Right kidney (tissue), 1 donor: ENCODE measurements around the gene MOV10L1.
"Not testable (repeated sequence)": the region's sequence is repeated elsewhere in the genome, so short reads cannot be mapped to it uniquely, and the experiment has no call there.

Experiments
- DNase-seq: peaks from one replicate; pipeline ENCODE4 v3.0.0-alpha.2; 2016

The MOV10L1 gene

GRCh38 chr22:50190182-50190940 is 100.6 kb downstream of the MOV10L1 start:
- DNase-seq = peak; percentile 80

- no peak for DNase-seq
These were observed 101.3 kb downstream of the MOV10L1 start for GRCh38 chr22:50190941-50191741.

- DNase-seq = no peak
These were observed 102.8 kb downstream of the MOV10L1 start for GRCh38 chr22:50192436-50193204.

- DNase-seq = no peak
These were observed 103.8 kb downstream of the MOV10L1 start for GRCh38 chr22:50193621-50194020.

GRCh38 chr22:50194037-50194805 is 104.4 kb downstream of the MOV10L1 start:
- DNase-seq = no peak

GRCh38 chr22:50196256-50196655 is 106.5 kb downstream of the MOV10L1 start:
- DNase-seq = no peak

GRCh38 chr22:50197000-50197800 is 107.4 kb downstream of the MOV10L1 start:
- no peak for DNase-seq

- no peak for DNase-seq
These were observed 108.2 kb downstream of the MOV10L1 start for GRCh38 chr22:50197856-50198623.

GRCh38 chr22:50198624-50199017 is 108.8 kb downstream of the MOV10L1 start:
- DNase-seq = no peak

- no peak for DNase-seq
These were observed 109.5 kb downstream of the MOV10L1 start for GRCh38 chr22:50199251-50199721.

- DNase-seq = no peak
These were observed 110.1 kb downstream of the MOV10L1 start for GRCh38 chr22:50199829-50200460.

- peak; percentile 84 for DNase-seq
These were observed 110.8 kb downstream of the MOV10L1 start, which contains the start of gene SELENOO for GRCh38 chr22:50200461-50201190. Gene SELENOO (plus strand): TSS chr22:50201011. CDS start chr22:50201037, 26 bp downstream.

GRCh38 chr22:50201191-50202129 is 111.7 kb downstream of the MOV10L1 start:
- DNase-seq = peak; percentile 46

- DNase-seq = no peak
These were observed 112.4 kb downstream of the MOV10L1 start for GRCh38 chr22:50202130-50202666.

- DNase-seq = no peak
These were observed 113.5 kb downstream of the MOV10L1 start for GRCh38 chr22:50203288-50203687.

GRCh38 chr22:50204571-50204970 is 114.8 kb downstream of the MOV10L1 start:
- DNase-seq = no peak

GRCh38 chr22:50204998-50205397 is 115.2 kb downstream of the MOV10L1 start:
- not testable (repeated sequence) for DNase-seq
